Spinal cord (tissue), 10 donors: Measurements from ENCODE around the gene ODC1. TPM values are rescaled to one million over a fixed set of nuclear protein-coding genes. Genes with fewer than 3 reads are reported as not detected.
A peak's percentile ranks its signal among the peaks of the same experiment; 100 is the strongest.
"Not testable (repeated sequence)": the region's sequence is repeated elsewhere in the genome, so short reads cannot be mapped to it uniquely, and the experiment has no call there.

ENCODE experiments used
- DNase-seq, 6 donors: peaks; one replicate each; pipeline versions ENCODE4 v3.0.0 to v3.0.0-alpha.2; 2013 to 2015; ENCODE audit warnings: low spot score in 6 of 6, low read depth in 4 of 6
- H3K27ac ChIP-seq: one replicate; pipeline ENCODE4 v1.5.1; 2013; ENCODE audit warnings: low read depth, low read length, control low read depth
- H3K27me3 ChIP-seq: one replicate; pipeline ENCODE4 v1.6.1; 2013; ENCODE audit warnings: low read length; ENCODE audit not compliant: control insufficient read depth, insufficient read depth
- H3K36me3 ChIP-seq: one replicate; pipeline ENCODE4 v1.6.1; 2013; ENCODE audit warnings: low read length; ENCODE audit not compliant: control insufficient read depth, insufficient read depth
- H3K4me1 ChIP-seq: one replicate; pipeline ENCODE4 v1.6.1; 2013; ENCODE audit warnings: low read length; ENCODE audit not compliant: control insufficient read depth, insufficient read depth
- H3K4me3 ChIP-seq: one replicate; pipeline ENCODE4 v1.5.1; 2013; ENCODE audit warnings: low read depth, low read length, control low read depth
- H3K9me3 ChIP-seq: one replicate; pipeline ENCODE4 v1.6.1; 2013; ENCODE audit warnings: low read length; ENCODE audit not compliant: control insufficient read depth, insufficient read depth
- WGBS: methylation state at CpG from one replicate; pipeline ENCODE4 v1.1.5; 2013; ENCODE audit warnings: missing lambda C conversion rate; ENCODE audit not compliant: insufficient coverage; 5-methylcytosine and 5-hydroxymethylcytosine counted together
- polyA plus RNA-seq, 2 donors: library from polyadenylated mRNA; unstranded; fragments of 120-200 nt; gene quantifications; one replicate each; pipeline ENCODE4 v1.2.1, GENCODE V29; 2013; ENCODE audit not compliant: insufficient read length in 2 of 2
- total RNA-seq, 2 donors: library from RNA; depleted of rRNA in 1 of 2; stranded (reverse); fragments of 120-200 nt in 1 of 2; fragments of >200 nt in 1 of 2; gene quantifications; one replicate each; pipeline versions ENCODE4 v1.2.3 to v1.2.4, GENCODE V29; 2013 to 2014
- donor health status: healthy.

ODC1 gene
- total and polyA plus RNA-seq, 4 donors, result 79.1 to 137 (median 111) TPM

DNA sequence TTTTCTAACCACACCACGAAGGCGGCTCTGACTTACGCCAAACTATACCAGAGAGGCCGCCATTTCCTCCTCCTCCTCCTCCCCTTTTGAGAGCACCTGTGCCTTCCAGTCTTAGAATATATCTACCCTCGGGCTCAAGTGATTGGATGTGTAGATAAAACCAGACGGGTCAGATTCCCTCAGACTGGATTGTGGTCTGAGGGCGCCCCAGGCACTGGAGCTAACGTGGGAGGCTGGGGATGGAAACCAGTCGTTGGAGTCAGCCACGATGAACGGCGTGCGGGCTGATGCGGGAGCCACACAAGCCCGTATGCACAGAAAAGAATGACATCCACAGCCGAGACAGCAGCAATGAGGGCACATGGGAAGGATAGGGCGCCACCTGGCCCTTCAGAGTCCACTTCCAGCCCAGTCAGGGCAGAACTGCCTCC is 12.3 kb upstream of the ODC1 start:
- Histone ChIP-seq H3K4me1 (no peaks in the 10 kb centered on the region), H3K36me3 (no peaks in the 10 kb centered on the region), H3K27me3 (no peaks in the 10 kb centered on the region), H3K27ac (no peak overlapping the region), H3K4me3 (no peak overlapping the region), H3K9me3 (no peaks in the 10 kb centered on the region)
- 81% methylated on average over 12 of the region's 17 CpGs for WGBS
- no peak for DNase-seq

DNA sequence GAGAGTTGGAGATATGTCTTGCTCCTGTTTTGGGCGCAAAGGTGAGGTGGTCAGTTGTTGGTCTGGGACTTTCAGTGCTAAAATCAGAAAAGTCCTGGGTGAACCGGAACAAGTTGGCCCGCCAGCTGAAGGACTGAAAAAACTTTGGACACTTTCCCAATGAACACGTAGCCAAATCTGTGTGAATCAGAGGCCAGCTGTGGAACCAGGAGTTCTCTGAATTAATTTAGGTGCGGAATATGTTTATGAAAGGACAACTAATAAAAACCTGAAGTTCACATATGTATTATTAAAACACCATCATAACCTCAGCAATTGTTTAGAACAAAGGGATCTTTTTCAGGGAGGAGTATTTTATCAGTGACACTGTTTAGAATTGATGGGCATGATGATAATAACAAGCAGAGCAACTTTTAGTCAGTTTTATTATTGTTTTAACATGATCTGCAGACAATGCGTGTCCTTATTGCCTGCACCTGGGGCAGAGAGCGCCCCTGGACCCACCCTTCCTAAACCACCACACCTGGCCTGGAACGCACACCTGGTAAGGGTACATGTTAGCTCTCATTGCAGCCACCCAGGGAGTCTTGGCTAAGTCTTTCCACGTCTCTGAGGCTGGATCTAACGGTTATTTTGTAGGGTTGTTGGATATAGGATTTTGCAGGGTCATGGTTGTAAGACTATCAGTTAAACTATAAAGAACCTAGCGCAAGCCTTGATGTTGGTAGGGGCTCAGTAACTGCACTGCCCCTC is 9.9 kb upstream of the ODC1 start:
- WGBS, result 82% methylated on average over 2 of the region's 11 CpGs
- peaks cover 5% of the 10 kb centered on the region for H3K36me3 ChIP-seq
- H3K27ac ChIP-seq, result no peak overlapping the region
- peaks cover 15% of the 10 kb centered on the region for H3K4me1 ChIP-seq
- no peak overlapping the region for H3K4me3 ChIP-seq
- H3K9me3 ChIP-seq, result no peaks in the 10 kb centered on the region
- no peaks in the 10 kb centered on the region for H3K27me3 ChIP-seq
- DNase-seq, result peak in 1 of 6 donors; percentile 12

DNA sequence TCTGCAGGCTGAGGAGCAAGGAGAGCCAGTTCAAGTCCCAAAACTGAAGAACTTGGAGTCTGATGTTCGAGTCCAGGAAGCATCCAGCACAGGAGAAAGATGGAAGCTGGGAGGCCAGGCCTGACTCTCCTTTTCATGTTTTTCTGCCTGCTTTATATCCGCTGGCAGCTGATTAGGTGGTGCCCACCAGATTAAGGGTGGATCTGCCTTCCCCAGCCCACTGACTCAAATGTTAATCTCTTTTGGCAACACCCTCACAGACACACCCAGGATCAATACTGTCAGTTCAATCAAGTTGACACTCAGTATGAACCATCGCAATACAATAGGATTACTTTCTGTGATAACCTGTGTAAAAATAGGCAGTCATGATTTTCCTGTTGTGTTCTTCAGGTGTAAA is 9.1 kb upstream of the ODC1 start:
- H3K9me3 ChIP-seq, H3K36me3 ChIP-seq, H3K27ac ChIP-seq, H3K4me3 ChIP-seq, H3K27me3 ChIP-seq, DNase-seq: not testable (repeated sequence)
- H3K4me1 ChIP-seq, result peaks cover 17% of the 10 kb centered on the region
- WGBS, result 85% methylated on average over 2 of the region's 3 CpGs

DNA sequence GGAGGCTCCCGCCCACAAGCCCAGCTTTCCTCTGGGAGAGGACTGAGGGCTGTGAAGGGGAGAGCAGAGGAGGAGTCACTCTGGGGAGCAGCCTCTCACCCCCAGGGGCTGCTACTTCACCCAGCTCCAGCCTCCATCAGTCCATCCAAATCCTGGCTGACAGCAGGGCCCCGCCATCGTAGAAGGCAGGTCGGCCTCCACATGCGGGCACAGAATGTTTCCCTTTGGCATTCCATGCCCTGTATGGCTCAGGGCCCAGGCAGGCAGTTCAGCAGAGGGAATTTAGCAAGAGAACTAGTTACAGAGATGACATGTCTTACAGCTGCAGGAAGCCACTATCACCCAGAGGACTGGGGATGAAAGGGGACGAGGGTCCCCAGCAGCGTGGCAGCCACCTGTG is 6.4 kb upstream of the ODC1 start:
- WGBS, result 61% methylated on average over 6 of the region's 7 CpGs
- no peak overlapping the region for H3K27ac ChIP-seq
- no peaks in the 10 kb centered on the region for H3K9me3 ChIP-seq
- peaks cover 23% of the 10 kb centered on the region for H3K4me1 ChIP-seq
- no peak overlapping the region for H3K4me3 ChIP-seq
- peaks cover 5% of the 10 kb centered on the region for H3K36me3 ChIP-seq
- H3K27me3 ChIP-seq, result no peaks in the 10 kb centered on the region
- no peak for DNase-seq

DNA sequence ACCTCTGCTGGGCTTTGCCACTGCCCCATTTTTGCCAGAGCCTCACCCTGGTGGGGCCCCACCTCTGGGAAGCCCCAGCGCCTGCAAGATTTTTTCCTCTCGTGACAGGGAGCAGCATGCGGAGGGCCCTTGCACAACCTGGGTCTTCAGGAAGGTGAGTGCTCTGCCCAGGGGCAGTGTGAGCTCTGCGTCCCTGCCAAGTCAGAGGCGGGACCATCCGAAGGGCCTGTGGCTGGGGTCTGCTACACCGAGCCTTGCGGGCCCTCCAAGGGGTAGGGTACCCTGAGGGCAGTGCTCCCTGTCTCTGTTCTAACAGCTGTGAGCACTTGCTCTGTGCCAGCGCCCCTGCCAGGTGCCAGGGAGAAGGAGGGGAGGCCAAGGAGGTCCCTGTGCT is 5.8 kb upstream of the ODC1 start:
- Histone ChIP-seq H3K4me3 (no peak overlapping the region), H3K9me3 (no peaks in the 10 kb centered on the region), H3K36me3 (peaks cover 5% of the 10 kb centered on the region), H3K27me3 (no peaks in the 10 kb centered on the region), H3K27ac (no peak overlapping the region), H3K4me1 (peaks cover 29% of the 10 kb centered on the region)
- no peak for DNase-seq
- WGBS, result 81% methylated on average over 9 of the region's 9 CpGs

DNA sequence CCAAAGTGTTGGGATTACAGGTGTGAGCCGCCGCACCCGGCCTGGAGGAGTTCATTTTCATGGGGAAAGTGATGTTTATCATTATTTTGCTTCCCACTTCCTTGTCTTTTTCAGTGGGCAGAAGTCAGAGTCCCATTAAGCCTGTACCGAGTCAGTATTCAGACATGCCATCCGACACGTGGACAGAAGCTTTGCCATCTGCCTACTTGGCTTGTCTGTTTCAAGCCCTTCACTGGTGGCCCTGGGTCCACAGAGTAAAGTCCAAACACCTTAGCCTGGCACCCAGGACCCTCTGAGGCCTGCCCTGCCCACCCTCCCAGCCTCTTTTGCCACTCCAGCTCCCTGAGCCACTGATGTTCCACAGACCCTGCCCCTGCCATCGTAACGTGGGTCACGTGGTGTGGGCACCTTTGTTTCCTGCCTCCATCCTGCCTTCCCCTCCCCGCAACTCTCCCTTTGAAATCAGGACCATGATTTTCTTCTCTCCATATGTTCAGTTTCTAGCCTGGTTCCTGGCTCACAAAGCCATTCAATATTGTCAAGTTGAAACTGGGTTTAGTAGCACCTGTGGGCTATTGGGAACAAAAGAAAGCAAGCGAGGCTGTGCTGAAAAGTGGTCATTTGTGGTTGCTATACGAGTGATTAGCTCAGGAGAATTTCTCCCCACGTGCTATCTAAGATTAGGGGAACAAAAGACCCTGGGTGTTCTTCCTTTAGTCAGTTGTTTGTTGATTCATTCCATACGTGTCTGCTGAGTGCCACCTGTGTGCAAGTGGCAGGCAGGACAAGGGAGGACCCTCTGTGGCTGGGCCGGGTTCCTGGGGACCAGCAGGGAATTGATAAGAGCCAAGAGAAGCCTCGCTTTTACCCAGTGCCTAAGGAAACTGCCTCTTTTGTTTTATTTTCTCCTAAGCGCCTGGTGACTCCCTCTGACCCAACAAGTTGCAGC is 5.1 kb upstream of the ODC1 start:
- no peak for DNase-seq
- H3K27ac ChIP-seq, result no peak overlapping the region
- H3K4me1 ChIP-seq, result peaks cover 30% of the 10 kb centered on the region

DNA sequence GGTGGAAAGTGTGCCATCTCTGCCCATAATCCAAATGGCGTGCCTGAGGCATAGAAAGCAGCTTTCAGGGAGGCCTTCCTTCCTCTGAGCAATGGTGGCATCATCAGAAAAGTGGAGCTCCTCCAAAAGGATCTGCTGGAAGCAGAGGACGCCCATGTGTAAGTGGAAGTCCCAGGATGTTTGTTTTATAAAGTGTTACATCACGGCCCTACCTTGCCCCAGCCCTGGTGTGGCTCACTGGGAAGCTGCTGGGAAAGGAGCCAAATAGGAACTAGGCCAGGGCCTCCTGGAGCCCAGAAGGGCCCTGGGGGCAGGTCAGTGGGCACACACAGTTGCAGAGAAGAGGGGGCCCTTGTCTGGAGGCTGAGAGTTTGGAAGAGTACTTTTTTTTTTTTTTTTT is 4.2 kb upstream of the ODC1 start:
- peaks cover 30% of the 10 kb centered on the region for H3K4me1 ChIP-seq
- no peak overlapping the region for H3K27ac ChIP-seq
- H3K4me3 ChIP-seq, result no peak overlapping the region
- no peaks in the 10 kb centered on the region for H3K9me3 ChIP-seq
- DNase-seq, result no peak
- H3K36me3 ChIP-seq, result peaks cover 5% of the 10 kb centered on the region
- WGBS, result 83% methylated on average over 3 of the region's 3 CpGs
- H3K27me3 ChIP-seq, result no peaks in the 10 kb centered on the region

More for the DNA sequence above, 5.1 kb upstream of the ODC1 start:
- Histone ChIP-seq H3K4me3 (no peak overlapping the region), H3K36me3 (peaks cover 5% of the 10 kb centered on the region), H3K27me3 (no peaks in the 10 kb centered on the region), H3K9me3 (no peaks in the 10 kb centered on the region)
- WGBS, result 71% methylated on average over 11 of the region's 17 CpGs

DNA sequence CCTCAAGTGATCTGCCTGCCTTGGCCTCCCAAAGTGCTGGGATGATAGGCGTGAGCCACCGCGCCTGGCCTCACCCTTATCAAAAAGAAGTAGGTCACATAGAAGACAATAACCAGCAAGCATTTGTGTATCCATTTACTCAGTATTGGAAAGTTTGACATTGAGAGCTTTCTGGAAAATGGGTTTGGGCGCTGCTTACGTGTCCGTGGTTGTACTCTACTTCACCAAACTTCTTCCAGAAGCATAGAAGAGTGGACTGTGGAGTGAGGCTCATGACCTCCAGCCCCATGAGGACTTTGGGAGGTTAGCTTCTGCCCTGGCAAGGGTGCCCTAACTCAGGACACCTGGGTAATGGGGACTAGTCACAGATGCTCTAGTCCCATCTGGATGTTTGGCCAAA is 3.7 kb upstream of the ODC1 start:
- peaks cover 5% of the 10 kb centered on the region for H3K36me3 ChIP-seq
- no peak for DNase-seq
- H3K27me3 ChIP-seq, result no peaks in the 10 kb centered on the region
- H3K27ac ChIP-seq, result no peak overlapping the region
- peaks cover 30% of the 10 kb centered on the region for H3K4me1 ChIP-seq
- no peaks in the 10 kb centered on the region for H3K9me3 ChIP-seq
- 100% methylated on average over 3 of the region's 6 CpGs for WGBS
- no peak overlapping the region for H3K4me3 ChIP-seq

DNA sequence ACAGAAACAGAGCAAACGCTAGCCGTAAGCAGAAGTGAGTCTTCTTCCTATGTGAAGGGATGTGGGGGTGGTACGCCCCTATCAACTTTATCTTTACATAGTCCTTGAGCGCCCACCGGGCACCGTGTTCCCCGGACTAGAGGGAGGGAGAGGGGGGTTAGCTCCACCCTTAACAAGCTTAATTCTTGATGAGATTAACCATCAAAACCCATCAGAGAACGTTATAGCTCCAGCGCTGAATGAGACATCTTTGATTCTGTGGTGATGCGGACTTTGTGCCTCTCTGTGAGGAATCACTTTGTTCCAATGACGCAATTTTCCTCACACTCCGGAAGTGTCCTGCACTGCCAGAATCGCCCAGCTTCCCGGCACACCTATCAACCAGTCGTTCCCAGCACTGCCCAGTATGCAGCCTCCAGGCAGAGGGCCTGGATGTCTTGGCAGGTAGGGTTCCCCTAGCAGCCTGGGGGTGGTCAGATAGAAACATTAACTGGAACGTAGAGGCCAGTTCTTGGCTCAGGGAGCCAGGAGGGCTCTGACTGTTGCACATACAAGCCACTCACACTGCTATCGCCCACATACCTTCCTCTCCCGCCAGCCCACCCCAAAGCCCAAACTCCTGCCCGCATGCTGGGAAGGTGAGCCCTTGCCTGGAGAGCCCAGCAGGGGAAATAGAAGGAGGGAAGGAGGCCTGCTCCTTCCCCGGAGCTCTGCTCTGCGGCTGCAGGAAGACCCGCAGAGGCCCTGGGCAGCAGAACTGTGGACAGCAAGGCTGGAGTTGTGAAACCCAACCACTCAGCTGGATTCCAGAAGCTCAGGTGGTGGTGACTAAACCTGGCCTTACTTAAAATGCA is 1.9 kb upstream of the ODC1 start:
- no peak overlapping the region for H3K4me3 ChIP-seq
- H3K27me3 ChIP-seq, result no peaks in the 10 kb centered on the region
- H3K9me3 ChIP-seq, result no peaks in the 10 kb centered on the region
- DNase-seq, result no peak
- H3K4me1 ChIP-seq, result peaks cover 43% of the 10 kb centered on the region
- H3K36me3 ChIP-seq, result peaks cover 5% of the 10 kb centered on the region
- H3K27ac ChIP-seq, result no peak overlapping the region
- 94% methylated on average over 9 of the region's 22 CpGs for WGBS
